K562 (cell line): ENCODE data around the gene ADAMTS14. TPM values are rescaled to one million over a fixed set of nuclear protein-coding genes. Genes with fewer than 3 reads are reported as not detected.

Source experiments
- CBFA2T3 ChIP-seq: fragments of 450-650 bp; IDR thresholded peaks from 2 replicates; pipeline ENCODE4 v1.6.1; 2017
- FOXJ3 ChIP-seq: sonication (generic); formaldehyde crosslinking; IDR thresholded peaks from 2 replicates; pipeline ENCODE4 v1.4.0; 2020; ENCODE audit warnings: mild to moderate bottlenecking, missing genetic modification reagents
- IFI16 ChIP-seq: fragments of 250-450 bp; sonication (Bioruptor Pico); IDR thresholded peaks from 2 replicates; pipeline ENCODE4 v2.1.2; 2022; ENCODE audit warnings: mild to moderate bottlenecking, inconsistent platforms
- KDM5B ChIP-seq: fragments of 200-600 bp; sonication (generic); IDR thresholded peaks from 2 replicates; pipeline ENCODE4 v1.6.1; 2012; ENCODE audit warnings: low read depth, mild to moderate bottlenecking, moderate library complexity, low read length, control low read depth, inconsistent platforms; ENCODE audit not compliant: insufficient replicate concordance
- MTA1 ChIP-seq: fragments of 450-650 bp; IDR thresholded peaks from 2 replicates; pipeline ENCODE4 v1.6.1; 2017; ENCODE audit warnings: borderline replicate concordance
- NCOA2 ChIP-seq, 2 experiments: fragments of 450-650 bp; IDR thresholded peaks; 2 replicates each; pipeline ENCODE4 v1.6.1; 2018; ENCODE audit warnings: mild to moderate bottlenecking in 2 of 2, moderate library complexity in 1 of 2; ENCODE audit not compliant: partially characterized antibody in 2 of 2
- PURB ChIP-seq: sonication (generic); formaldehyde crosslinking; IDR thresholded peaks from 2 replicates; pipeline ENCODE4 v1.9.0; 2021; ENCODE audit warnings: low read depth, mild to moderate bottlenecking, missing genetic modification reagents
- RBBP5 ChIP-seq: fragments of 200-600 bp; sonication (generic); IDR thresholded peaks from 2 replicates; pipeline ENCODE4 v1.6.1; 2012; ENCODE audit warnings: borderline replicate concordance, mild to moderate bottlenecking, low read length, control low read depth, inconsistent platforms; ENCODE audit not compliant: insufficient read depth, poor library complexity, severe bottlenecking
- VEZF1 ChIP-seq: fragments of 200-800 bp; sonication (Bioruptor generic); IDR thresholded peaks from 2 replicates; pipeline ENCODE4 v1.6.1; 2017; ENCODE audit warnings: missing genetic modification characterization, missing compliant biosample characterization
- ZNF282 ChIP-seq: sonication (generic); formaldehyde crosslinking; IDR thresholded peaks from 2 replicates; pipeline ENCODE4 v1.8.1; 2023; ENCODE audit warnings: missing genetic modification reagents
- ZNF449 ChIP-seq: fragments of 250-450 bp; sonication (Bioruptor Pico); IDR thresholded peaks from 2 replicates; pipeline ENCODE4 v1.8.0; 2022; ENCODE audit warnings: moderate library complexity, mild to moderate bottlenecking, inconsistent platforms
- ZNF668 ChIP-seq: fragments of 250-450 bp; sonication (Bioruptor Pico); IDR thresholded peaks from 2 replicates; pipeline ENCODE4 v1.8.0; 2022; ENCODE audit warnings: mild to moderate bottlenecking, inconsistent platforms
- ZNF766 ChIP-seq: fragments of 200-800 bp; sonication (Bioruptor generic); conservative IDR thresholded peaks from 2 replicates; pipeline ENCODE4 v1.6.1; 2016; ENCODE audit warnings: missing genetic modification characterization, missing compliant biosample characterization
- polyA plus RNA-seq, 8 experiments: library from polyadenylated mRNA; depleted of rRNA in 4 of 8; stranded (reverse) in 5 of 8; unstranded in 3 of 8; fragments of >200 nt; fragmentation: Nextera tagmentation in 2 of 8; fragmentation: Illumina TruSeq in 1 of 8; extraction: Ambion mirVana in 2 of 8; extraction: Trizol in 1 of 8; gene quantifications; 2 replicates each; pipeline versions ENCODE4 v1.2.1 to v1.2.3, GENCODE V29; 2011 to 2014; ENCODE audit warnings: inconsistent platforms in 1 of 8, missing spikeins in 1 of 8
- total RNA-seq, 7 experiments: library from RNA; depleted of rRNA in 6 of 7; stranded (reverse); fragments of >200 nt in 6 of 7; fragmentation: Illumina TruSeq in 2 of 7; extraction: Trizol in 2 of 7; gene quantifications; 2 replicates each; pipeline versions ENCODE4 v1.2.1 to v1.2.3, GENCODE V29; 2011 to 2021; ENCODE audit warnings: low replicate concordance in 1 of 7
- TF ChIP-seq, protein P1 (sequence below): sonication (generic); formaldehyde crosslinking; IDR thresholded peaks from 2 replicates; pipeline ENCODE4 v1.8.0; 2022; ENCODE audit warnings: mild to moderate bottlenecking, missing genetic modification reagents
- TF ChIP-seq, protein P2 (sequence below): sonication (generic); formaldehyde crosslinking; IDR thresholded peaks from 2 replicates; pipeline ENCODE4 v1.8.1; 2023; ENCODE audit warnings: mild to moderate bottlenecking, missing genetic modification reagents, moderate library complexity
- TF ChIP-seq, protein P3 (sequence below), 3 experiments: fragments of 200-800 bp in 1 of 3; fragments of 250-450 bp in 1 of 3; fragments of 450-650 bp in 1 of 3; sonication (Bioruptor Pico) in 1 of 3; sonication (Bioruptor generic) in 1 of 3; formaldehyde crosslinking in 1 of 3; IDR thresholded peaks; 2 replicates each; pipeline versions ENCODE4 v1.6.1 to v1.8.0; 2016 to 2022; ENCODE audit warnings: mild to moderate bottlenecking in 2 of 3, missing genetic modification characterization in 2 of 3, missing compliant biosample characterization in 1 of 3, moderate library complexity in 1 of 3

The ADAMTS14 gene
- total and polyA plus RNA-seq, 9 of the 15 experiments (the other 6 are each of a cell fraction or from before 2014, with no cell fraction given), result 0.04 to 37.4 (median 15.9) TPM

DNA sequence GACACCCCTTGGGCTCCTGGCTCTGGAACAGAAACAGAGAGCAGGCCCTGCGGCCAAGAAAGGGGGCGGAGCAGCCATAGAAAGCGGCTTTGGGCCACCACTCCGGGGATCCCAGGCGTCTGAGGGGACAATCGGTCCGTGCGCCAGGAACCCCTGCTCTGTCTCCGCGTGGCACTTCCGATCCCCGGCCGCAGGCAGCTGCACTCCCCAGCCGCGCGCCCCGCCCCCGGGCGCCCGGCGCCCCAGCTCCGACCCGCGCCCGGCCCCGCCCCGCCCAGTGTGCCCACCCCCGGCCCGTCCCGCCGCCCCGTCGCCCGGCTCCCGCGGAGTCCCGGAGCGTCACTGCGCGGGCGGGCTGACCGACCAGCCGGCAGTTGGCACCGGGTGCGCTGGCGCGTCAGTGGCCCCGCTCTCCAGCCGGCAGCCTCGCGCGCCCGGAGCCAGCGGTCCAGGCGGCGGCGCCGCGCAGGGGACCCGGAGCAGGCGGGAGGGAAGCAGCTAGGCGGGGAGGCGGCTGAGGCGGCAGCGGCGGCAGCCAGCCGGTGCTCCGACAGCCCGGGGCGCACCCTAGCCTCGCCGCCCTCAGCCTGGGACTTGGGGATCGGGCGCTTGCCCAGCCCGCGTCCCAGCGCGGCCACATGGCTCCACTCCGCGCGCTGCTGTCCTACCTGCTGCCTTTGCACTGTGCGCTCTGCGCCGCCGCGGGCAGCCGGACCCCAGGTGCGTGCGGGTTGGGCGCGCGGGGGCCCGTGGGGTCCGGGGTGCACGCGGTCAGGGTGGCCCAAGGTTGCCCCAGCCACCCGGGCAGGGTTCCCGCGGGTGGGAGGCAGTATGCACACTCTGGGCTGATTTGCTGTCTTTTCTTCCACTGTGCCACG lies at the start of gene ADAMTS14 (continued):
- TF ChIP-seq KDM5B (no peak), MTA1 (no peak), CBFA2T3 (no peak), VEZF1 (CRISPR knock-in tag) (peak; percentile 72), NCOA2 (IDR thresholded peaks at IDR 0.05; ENCODE audit: partially characterized antibody in 2 of 2) (no peak), ZNF449 (CRISPR knock-in tag) (peak; percentile 88; the same call in 1 of the 2 replicates), ZNF668 (CRISPR knock-in tag) (0 out of 2 replicates have a peak, but pooled peaks have one; percentile 46), FOXJ3 (no peak), PURB (CRISPR knock-in tag) (no peak), IFI16 (CRISPR knock-in tag) (0 out of 2 replicates have a peak, but pooled peaks have one; percentile 48), ZNF282 (CRISPR knock-in tag) (no peak), RBBP5 (peak; percentile 70), ZNF766 (CRISPR knock-in tag) (peak; percentile 55; the same call in 1 of the 2 replicates)
- TF ChIP-seq, protein P1, sequence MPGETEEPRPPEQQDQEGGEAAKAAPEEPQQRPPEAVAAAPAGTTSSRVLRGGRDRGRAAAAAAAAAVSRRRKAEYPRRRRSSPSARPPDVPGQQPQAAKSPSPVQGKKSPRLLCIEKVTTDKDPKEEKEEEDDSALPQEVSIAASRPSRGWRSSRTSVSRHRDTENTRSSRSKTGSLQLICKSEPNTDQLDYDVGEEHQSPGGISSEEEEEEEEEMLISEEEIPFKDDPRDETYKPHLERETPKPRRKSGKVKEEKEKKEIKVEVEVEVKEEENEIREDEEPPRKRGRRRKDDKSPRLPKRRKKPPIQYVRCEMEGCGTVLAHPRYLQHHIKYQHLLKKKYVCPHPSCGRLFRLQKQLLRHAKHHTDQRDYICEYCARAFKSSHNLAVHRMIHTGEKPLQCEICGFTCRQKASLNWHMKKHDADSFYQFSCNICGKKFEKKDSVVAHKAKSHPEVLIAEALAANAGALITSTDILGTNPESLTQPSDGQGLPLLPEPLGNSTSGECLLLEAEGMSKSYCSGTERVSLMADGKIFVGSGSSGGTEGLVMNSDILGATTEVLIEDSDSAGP (CRISPR knock-in tag), result 0 out of 2 replicates have a peak, but pooled peaks have one; percentile 42
- TF ChIP-seq, protein P2, sequence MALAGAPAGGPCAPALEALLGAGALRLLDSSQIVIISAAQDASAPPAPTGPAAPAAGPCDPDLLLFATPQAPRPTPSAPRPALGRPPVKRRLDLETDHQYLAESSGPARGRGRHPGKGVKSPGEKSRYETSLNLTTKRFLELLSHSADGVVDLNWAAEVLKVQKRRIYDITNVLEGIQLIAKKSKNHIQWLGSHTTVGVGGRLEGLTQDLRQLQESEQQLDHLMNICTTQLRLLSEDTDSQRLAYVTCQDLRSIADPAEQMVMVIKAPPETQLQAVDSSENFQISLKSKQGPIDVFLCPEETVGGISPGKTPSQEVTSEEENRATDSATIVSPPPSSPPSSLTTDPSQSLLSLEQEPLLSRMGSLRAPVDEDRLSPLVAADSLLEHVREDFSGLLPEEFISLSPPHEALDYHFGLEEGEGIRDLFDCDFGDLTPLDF (CRISPR knock-in tag), result no peak
- TF ChIP-seq, protein P3, sequence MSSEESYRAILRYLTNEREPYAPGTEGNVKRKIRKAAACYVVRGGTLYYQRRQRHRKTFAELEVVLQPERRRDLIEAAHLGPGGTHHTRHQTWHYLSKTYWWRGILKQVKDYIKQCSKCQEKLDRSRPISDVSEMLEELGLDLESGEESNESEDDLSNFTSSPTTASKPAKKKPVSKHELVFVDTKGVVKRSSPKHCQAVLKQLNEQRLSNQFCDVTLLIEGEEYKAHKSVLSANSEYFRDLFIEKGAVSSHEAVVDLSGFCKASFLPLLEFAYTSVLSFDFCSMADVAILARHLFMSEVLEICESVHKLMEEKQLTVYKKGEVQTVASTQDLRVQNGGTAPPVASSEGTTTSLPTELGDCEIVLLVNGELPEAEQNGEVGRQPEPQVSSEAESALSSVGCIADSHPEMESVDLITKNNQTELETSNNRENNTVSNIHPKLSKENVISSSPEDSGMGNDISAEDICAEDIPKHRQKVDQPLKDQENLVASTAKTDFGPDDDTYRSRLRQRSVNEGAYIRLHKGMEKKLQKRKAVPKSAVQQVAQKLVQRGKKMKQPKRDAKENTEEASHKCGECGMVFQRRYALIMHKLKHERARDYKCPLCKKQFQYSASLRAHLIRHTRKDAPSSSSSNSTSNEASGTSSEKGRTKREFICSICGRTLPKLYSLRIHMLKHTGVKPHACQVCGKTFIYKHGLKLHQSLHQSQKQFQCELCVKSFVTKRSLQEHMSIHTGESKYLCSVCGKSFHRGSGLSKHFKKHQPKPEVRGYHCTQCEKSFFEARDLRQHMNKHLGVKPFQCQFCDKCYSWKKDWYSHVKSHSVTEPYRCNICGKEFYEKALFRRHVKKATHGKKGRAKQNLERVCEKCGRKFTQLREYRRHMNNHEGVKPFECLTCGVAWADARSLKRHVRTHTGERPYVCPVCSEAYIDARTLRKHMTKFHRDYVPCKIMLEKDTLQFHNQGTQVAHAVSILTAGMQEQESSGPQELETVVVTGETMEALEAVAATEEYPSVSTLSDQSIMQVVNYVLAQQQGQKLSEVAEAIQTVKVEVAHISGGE (CRISPR knock-in tag; IDR thresholded peaks at IDR 0.05), result peak in 2 of 3 experiments; percentile 47 to 87; a peak in 2 of 6 replicates
